Thymus (tissue), 11 donors: ENCODE measurements around the gene IGSF3. TPM values are rescaled to one million over a fixed set of nuclear protein-coding genes. Genes with fewer than 3 reads are reported as not detected.

Experiments
- DNase-seq, 9 donors: peaks; one replicate each; pipeline ENCODE4 v3.0.0-alpha.2; 2013; ENCODE audit warnings: low spot score in 9 of 9, low read depth in 6 of 9, missing footprints in 1 of 9
- H3K27ac ChIP-seq, 2 donors: one replicate each; pipeline ENCODE4 v1.5.1; 2013; ENCODE audit warnings: control low read depth in 1 of 2, low read depth in 1 of 2, low read length in 1 of 2, mild to moderate bottlenecking in 1 of 2, moderate library complexity in 1 of 2
- H3K27me3 ChIP-seq, 2 donors: one replicate each; pipeline ENCODE4 v1.5.1; 2013; ENCODE audit warnings: low read length in 1 of 2; ENCODE audit not compliant: control insufficient read depth in 2 of 2, insufficient read depth in 1 of 2
- H3K36me3 ChIP-seq, 2 donors: one replicate each; pipeline ENCODE4 v1.5.1; 2013; ENCODE audit warnings: low read length in 1 of 2, mild to moderate bottlenecking in 1 of 2, moderate library complexity in 1 of 2; ENCODE audit not compliant: control insufficient read depth in 2 of 2, insufficient read depth in 2 of 2
- H3K4me1 ChIP-seq, 2 donors: one replicate each; pipeline ENCODE4 v1.5.1; 2013; ENCODE audit warnings: low read length in 2 of 2; ENCODE audit not compliant: control insufficient read depth in 2 of 2, insufficient read depth in 2 of 2
- H3K4me3 ChIP-seq, 2 donors: one replicate each; pipeline ENCODE4 v1.5.1; 2013; ENCODE audit warnings: low read length in 2 of 2, control low read depth in 1 of 2, mild to moderate bottlenecking in 1 of 2
- H3K9me3 ChIP-seq, 2 donors: one replicate each; pipeline ENCODE4 v1.5.1; 2013; ENCODE audit warnings: low read length in 1 of 2, mild to moderate bottlenecking in 1 of 2; ENCODE audit not compliant: control insufficient read depth in 2 of 2, insufficient read depth in 1 of 2
- WGBS: extraction: QIAGEN DNeasy Blood & Tissue Kit; methylation state at CpG from one replicate; pipeline ENCODE4 v1.1.7; 2013; 5-methylcytosine and 5-hydroxymethylcytosine counted together
- polyA plus RNA-seq: library from polyadenylated mRNA; stranded (reverse); fragments of 200-250 nt; gene quantifications from one replicate; pipeline ENCODE4 v1.2.3, GENCODE V29; 2013
- total RNA-seq: library from RNA; stranded (reverse); fragments of 120-200 nt; gene quantifications from one replicate; pipeline ENCODE4 v1.2.4, GENCODE V29; 2013
- donor health status: healthy.

IGSF3 gene
- total and polyA plus RNA-seq, 2 donors, result 6.4 to 12.5 TPM

GRCh38 chr1:116538544-116538943 is 129.0 kb downstream of the IGSF3 start:
- Histone ChIP-seq H3K27ac (no peak overlapping the region), H3K36me3 (peaks cover 5 to 6% of the 10 kb centered on the region in 2 donors)

GRCh38 chr1:116537898-116538297 is 129.6 kb downstream of the IGSF3 start:
- Histone ChIP-seq H3K27ac (no peak overlapping the region), H3K4me1 (no peaks in the 10 kb centered on the region), H3K9me3 (no peaks in the 10 kb centered on the region), H3K36me3 (peaks cover under 1 to 5% of the 10 kb centered on the region in 2 donors), H3K4me3 (no peak overlapping the region), H3K27me3 (no peaks in the 10 kb centered on the region)
- WGBS, result 88% methylated on average over 1 of the region's 1 CpG
- no peak for DNase-seq

More at GRCh38 chr1:116538544-116538943, 129.0 kb downstream of the IGSF3 start:
- 94% methylated on average over 1 of the region's 1 CpG for WGBS
- H3K27me3 ChIP-seq, result no peaks in the 10 kb centered on the region
- no peak overlapping the region for H3K4me3 ChIP-seq
- no peaks in the 10 kb centered on the region for H3K9me3 ChIP-seq
- no peaks in the 10 kb centered on the region for H3K4me1 ChIP-seq
- no peak for DNase-seq

GRCh38 chr1:116537040-116537831 is 130.3 kb downstream of the IGSF3 start:
- no peaks in the 10 kb centered on the region for H3K27me3 ChIP-seq
- H3K4me3 ChIP-seq, result no peak overlapping the region
- H3K36me3 ChIP-seq, result peaks cover 0 to 4% of the 10 kb centered on the region in 2 donors
- H3K9me3 ChIP-seq, result no peaks in the 10 kb centered on the region
- no peak for DNase-seq
- no peaks in the 10 kb centered on the region for H3K4me1 ChIP-seq
- 94% methylated on average over 3 of the region's 3 CpGs for WGBS
- H3K27ac ChIP-seq, result no peak overlapping the region

- Histone ChIP-seq H3K36me3 (peaks cover 3 to 4% of the 10 kb centered on the region in 2 donors), H3K9me3 (no peaks in the 10 kb centered on the region), H3K4me3 (no peak overlapping the region), H3K27me3 (no peaks in the 10 kb centered on the region), H3K4me1 (no peaks in the 10 kb centered on the region), H3K27ac (no peak overlapping the region)
- no peak for DNase-seq
- WGBS, result 98% methylated on average over 45 of the region's 45 CpGs
These were observed 133.4 kb downstream of the IGSF3 start for GRCh38 chr1:116534014-116534739.

- WGBS, result over 99% methylated on average over 3 of the region's 3 CpGs
- H3K27me3 ChIP-seq, result no peaks in the 10 kb centered on the region
- DNase-seq, result no peak
- H3K36me3 ChIP-seq, result peaks cover 3 to 4% of the 10 kb centered on the region in 2 donors
- no peaks in the 10 kb centered on the region for H3K4me1 ChIP-seq
- H3K9me3 ChIP-seq, result no peaks in the 10 kb centered on the region
- H3K27ac ChIP-seq, result no peak overlapping the region
- H3K4me3 ChIP-seq, result no peak overlapping the region
These were observed 134.1 kb downstream of the IGSF3 start for GRCh38 chr1:116533429-116533820.

GRCh38 chr1:116532671-116533428 is 134.7 kb downstream of the IGSF3 start:
- Histone ChIP-seq H3K4me1 (no peaks in the 10 kb centered on the region), H3K27ac (no peak overlapping the region), H3K27me3 (no peaks in the 10 kb centered on the region), H3K9me3 (no peaks in the 10 kb centered on the region), H3K36me3 (peaks cover 3 to 4% of the 10 kb centered on the region in 2 donors), H3K4me3 (no peak overlapping the region)
- 98% methylated on average over 23 of the region's 23 CpGs for WGBS
- DNase-seq, result no peak

GRCh38 chr1:116531917-116532316 is 135.6 kb downstream of the IGSF3 start:
- no peak overlapping the region for H3K27ac ChIP-seq
- H3K4me1 ChIP-seq, result no peaks in the 10 kb centered on the region
- no peaks in the 10 kb centered on the region for H3K27me3 ChIP-seq
- H3K4me3 ChIP-seq, result no peak overlapping the region
- no peak for DNase-seq
- H3K9me3 ChIP-seq, result no peaks in the 10 kb centered on the region
- peaks cover 3 to 4% of the 10 kb centered on the region in 2 donors for H3K36me3 ChIP-seq
- 98% methylated on average over 13 of the region's 13 CpGs for WGBS

GRCh38 chr1:116529681-116530080 is 137.9 kb downstream of the IGSF3 start:
- no peak overlapping the region for H3K4me3 ChIP-seq
- DNase-seq, result no peak
- H3K27me3 ChIP-seq, result no peaks in the 10 kb centered on the region
- no peaks in the 10 kb centered on the region for H3K4me1 ChIP-seq
- H3K9me3 ChIP-seq, result no peaks in the 10 kb centered on the region
- 97% methylated on average over 3 of the region's 3 CpGs for WGBS
- H3K36me3 ChIP-seq, result peaks cover 3 to 4% of the 10 kb centered on the region in 2 donors
- no peak overlapping the region for H3K27ac ChIP-seq
